NCI-H1048 (cell line): ENCODE results near the gene SLC44A3.
A peak's percentile ranks its signal among the peaks of the same experiment; 100 is the strongest.

Experiments
- DNase-seq: peaks from one replicate; lab custom pipeline; 2025; lab: John Stamatoyannopoulos, UW

The SLC44A3 gene

GRCh38 chr1:94908190-94908589 is 88.0 kb downstream of the SLC44A3 start:
- DNase-seq = no peak

- DNase-seq = no peak
Observed at GRCh38 chr1:94908965-94909364, 88.8 kb downstream of the SLC44A3 start.

- DNase-seq = no peak
Observed at GRCh38 chr1:94909486-94909885, 89.3 kb downstream of the SLC44A3 start.

- no peak for DNase-seq
Observed at GRCh38 chr1:94912263-94913184, 92.4 kb downstream of the SLC44A3 start.

- DNase-seq = no peak
Observed at GRCh38 chr1:94917251-94917650, 97.1 kb downstream of the SLC44A3 start.

- DNase-seq = no peak
Observed at GRCh38 chr1:94919241-94920030, 99.3 kb downstream of the SLC44A3 start.

- no peak for DNase-seq
Observed at GRCh38 chr1:94920061-94920460, 99.9 kb downstream of the SLC44A3 start.

GRCh38 chr1:94921977-94922376 is 101.8 kb downstream of the SLC44A3 start:
- no peak for DNase-seq

- no peak for DNase-seq
Observed at GRCh38 chr1:94922761-94923331, 102.7 kb downstream of the SLC44A3 start.

GRCh38 chr1:94925004-94925403 is 104.8 kb downstream of the SLC44A3 start:
- peak; percentile 11 for DNase-seq

- DNase-seq = peak; percentile 76
Observed at GRCh38 chr1:94925561-94926125, 105.5 kb downstream of the SLC44A3 start.

- DNase-seq = no peak
Observed at GRCh38 chr1:94926126-94926914, 106.2 kb downstream of the SLC44A3 start.

- DNase-seq = peak; percentile 79
Observed at GRCh38 chr1:94926915-94927404, 106.8 kb downstream of the SLC44A3 start, which contains the start of gene CNN3. CNN3 (minus strand) TSS chr1:94927110; CDS start chr1:94926894, 216 bp downstream.

GRCh38 chr1:94927405-94928175 is 107.4 kb downstream of the SLC44A3 start:
- no peak for DNase-seq

GRCh38 chr1:94928293-94928939 is 108.3 kb downstream of the SLC44A3 start:
- DNase-seq = no peak

- no peak for DNase-seq
Observed at GRCh38 chr1:94929351-94930217, 109.4 kb downstream of the SLC44A3 start.

GRCh38 chr1:94931254-94931841 is 111.2 kb downstream of the SLC44A3 start:
- no peak for DNase-seq

GRCh38 chr1:94934551-94934950 is 114.4 kb downstream of the SLC44A3 start:
- DNase-seq = no peak
